ENCODE results near the gene LMNB1. TPM values are rescaled to one million over a fixed set of nuclear protein-coding genes. Genes with fewer than 3 reads are reported as not detected.
A peak's percentile ranks its signal among the peaks of the same experiment; 100 is the strongest.

The LMNB1 gene
- total RNA-seq, 1 experiment from 2014 or later, result 150 TPM

DNA sequence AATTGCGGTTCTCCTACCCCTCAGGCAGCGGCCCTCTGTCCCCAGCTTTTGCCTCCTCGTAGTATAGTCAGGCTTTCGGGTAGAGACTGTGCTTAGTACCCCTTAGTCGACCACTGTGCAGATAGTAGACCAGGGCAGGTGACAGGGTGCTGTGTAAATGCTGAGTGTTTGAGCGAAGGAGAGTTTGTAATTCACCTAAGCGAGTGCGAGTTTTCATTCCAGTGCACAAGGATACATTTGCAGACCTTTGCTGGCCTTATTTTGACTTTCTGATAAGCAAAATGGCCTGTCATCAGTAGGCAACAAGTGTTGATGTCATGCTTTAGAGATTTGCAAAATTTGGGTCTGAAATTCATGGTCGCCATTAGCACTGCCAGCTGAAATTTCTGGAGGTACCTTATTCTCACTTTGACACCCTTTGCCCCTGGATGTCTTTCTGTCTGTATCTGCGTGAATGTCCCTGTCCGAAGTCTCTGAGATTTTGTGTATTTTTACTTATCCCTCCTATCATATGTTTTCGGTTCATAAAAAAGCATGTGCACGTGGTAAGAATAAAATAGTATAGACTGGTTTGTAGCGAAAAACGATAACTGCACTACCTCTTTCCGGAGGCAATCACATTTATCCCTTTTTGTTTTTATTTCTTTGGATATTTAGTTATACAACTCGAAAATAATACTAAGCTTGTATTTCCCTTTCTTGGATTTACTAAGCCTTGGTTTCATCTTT lies 1.9 kb downstream of the LMNB1 start:
- Histone ChIP-seq H3K27me3 (ENCODE audit: insufficient read depth, low read length) (no peaks in the 10 kb centered on the region), H3K36me3 (ENCODE audit: control insufficient read depth in 1 of 2, insufficient read depth in 2 of 2, low read length in 2 of 2) (peaks cover 0 to 3% of the 10 kb centered on the region in 2 experiments; a peak in 2 of 4 replicates), H3K79me2 (ENCODE audit: insufficient read depth, low read length) (peaks cover 68% of the 10 kb centered on the region), H3K4me2 (ENCODE audit: low read length) (peak overlapping the region; percentile 81), H3K4me3 (replicated peaks in 1 of 2; ENCODE audit: low read depth in 1 of 2, low read length in 2 of 2) (peak overlapping the region; percentile 74 to 98), H2AFZ (ENCODE audit: low read depth, low read length, poor library complexity, severe bottlenecking) (no peak overlapping the region), H3K9me3 (ENCODE audit: control insufficient read depth in 1 of 2, insufficient read depth in 1 of 2, low read depth in 1 of 2, low read length in 2 of 2) (no peaks in the 10 kb centered on the region), H3K9ac (ENCODE audit: low read length) (peak overlapping the region; percentile 99), H3K27ac (ENCODE audit: low read depth, low read length) (peak overlapping the region; percentile 100), H3K9me2 (ENCODE audit: insufficient read depth) (no peaks in the 10 kb centered on the region), H3K4me1 (ENCODE audit: control insufficient read depth in 1 of 2, insufficient read depth in 2 of 2, low read length in 2 of 2) (peaks cover 13 to 37% of the 10 kb centered on the region in 2 experiments), H4K20me1 (ENCODE audit: insufficient read depth) (peaks cover 20% of the 10 kb centered on the region; the same call in 1 of the 2 replicates)
- intact Hi-C loops (cut with micrococcal nuclease), result no loop called here
- BruUV-seq (replicated peaks), result TSS peak; percentile 58
- ATAC-seq (no peak), DNase-seq (ENCODE audit: low read depth, low spot score) (no peak)
- TF ChIP-seq, protein P1, sequence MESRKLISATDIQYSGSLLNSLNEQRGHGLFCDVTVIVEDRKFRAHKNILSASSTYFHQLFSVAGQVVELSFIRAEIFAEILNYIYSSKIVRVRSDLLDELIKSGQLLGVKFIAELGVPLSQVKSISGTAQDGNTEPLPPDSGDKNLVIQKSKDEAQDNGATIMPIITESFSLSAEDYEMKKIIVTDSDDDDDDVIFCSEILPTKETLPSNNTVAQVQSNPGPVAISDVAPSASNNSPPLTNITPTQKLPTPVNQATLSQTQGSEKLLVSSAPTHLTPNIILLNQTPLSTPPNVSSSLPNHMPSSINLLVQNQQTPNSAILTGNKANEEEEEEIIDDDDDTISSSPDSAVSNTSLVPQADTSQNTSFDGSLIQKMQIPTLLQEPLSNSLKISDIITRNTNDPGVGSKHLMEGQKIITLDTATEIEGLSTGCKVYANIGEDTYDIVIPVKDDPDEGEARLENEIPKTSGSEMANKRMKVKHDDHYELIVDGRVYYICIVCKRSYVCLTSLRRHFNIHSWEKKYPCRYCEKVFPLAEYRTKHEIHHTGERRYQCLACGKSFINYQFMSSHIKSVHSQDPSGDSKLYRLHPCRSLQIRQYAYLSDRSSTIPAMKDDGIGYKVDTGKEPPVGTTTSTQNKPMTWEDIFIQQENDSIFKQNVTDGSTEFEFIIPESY (IDR thresholded peaks at IDR 0.05; ENCODE audit: extremely low read depth, insufficient replicate concordance, low read length), result no peak
- TF ChIP-seq, protein P2, sequence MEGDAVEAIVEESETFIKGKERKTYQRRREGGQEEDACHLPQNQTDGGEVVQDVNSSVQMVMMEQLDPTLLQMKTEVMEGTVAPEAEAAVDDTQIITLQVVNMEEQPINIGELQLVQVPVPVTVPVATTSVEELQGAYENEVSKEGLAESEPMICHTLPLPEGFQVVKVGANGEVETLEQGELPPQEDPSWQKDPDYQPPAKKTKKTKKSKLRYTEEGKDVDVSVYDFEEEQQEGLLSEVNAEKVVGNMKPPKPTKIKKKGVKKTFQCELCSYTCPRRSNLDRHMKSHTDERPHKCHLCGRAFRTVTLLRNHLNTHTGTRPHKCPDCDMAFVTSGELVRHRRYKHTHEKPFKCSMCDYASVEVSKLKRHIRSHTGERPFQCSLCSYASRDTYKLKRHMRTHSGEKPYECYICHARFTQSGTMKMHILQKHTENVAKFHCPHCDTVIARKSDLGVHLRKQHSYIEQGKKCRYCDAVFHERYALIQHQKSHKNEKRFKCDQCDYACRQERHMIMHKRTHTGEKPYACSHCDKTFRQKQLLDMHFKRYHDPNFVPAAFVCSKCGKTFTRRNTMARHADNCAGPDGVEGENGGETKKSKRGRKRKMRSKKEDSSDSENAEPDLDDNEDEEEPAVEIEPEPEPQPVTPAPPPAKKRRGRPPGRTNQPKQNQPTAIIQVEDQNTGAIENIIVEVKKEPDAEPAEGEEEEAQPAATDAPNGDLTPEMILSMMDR (IDR thresholded peaks at IDR 0.05 in 2 of 3, conservative IDR thresholded peaks at IDR 0.05 in 1 of 3; ENCODE audit: borderline replicate concordance in 1 of 3, insufficient read depth in 1 of 3, low read depth in 2 of 3, low read length in 2 of 3), result no peak
- no peak for TF ChIP-seq RAD21 (IDR thresholded peaks at IDR 0.05; ENCODE audit: low read depth)
- no peak for TF ChIP-seq POLR2A (IDR thresholded peaks at IDR 0.05; ENCODE audit: borderline replicate concordance, extremely low read depth, insufficient read depth, insufficient read length)
- no peak for TF ChIP-seq CEBPB (IDR thresholded peaks at IDR 0.05; ENCODE audit: low read depth)
- no peak for TF ChIP-seq FOSL1 (IDR thresholded peaks at IDR 0.05; ENCODE audit: low read depth)
- ChIA-PET CTCF (interaction anchor here (0.7 to 5.7 kb wide), 7 partner anchors 24 to 184 kb away, joined by 3 to 71 read pairs (median 3); partner anchors contain the start of gene ALDH7A1), RAD21 (ENCODE audit: low non-redundant PET in 1 of 2, low total read pairs in 2 of 2, uncharacterized antibody in 2 of 2, unreplicated experiment in 2 of 2) (interaction anchor here (0.6 to 1.3 kb wide), 3 partner anchors 81 to 102 kb away, joined by 3 to 4 read pairs (median 3); no protein-coding TSS in a partner anchor), POLR2A (interaction anchor here (0.8 to 1.5 kb wide), 10 partner anchors 8 to 184 kb away, joined by 3 to 5 read pairs (median 4); partner anchors contain the start of gene ALDH7A1)
